HG02870 (cell line): ENCODE measurements around the gene MAP1LC3B2.

Source experiments
- ATAC-seq: cut with Tn5 transposase; IDR thresholded peaks from one replicate; pipeline ENCODE4 v1.9.1; 2021; ENCODE audit warnings: mild to moderate bottlenecking, moderate library complexity; ENCODE audit not compliant: unreplicated experiment

The MAP1LC3B2 gene

GRCh38 chr12:116591855-116592637 lies 32.9 kb downstream of the MAP1LC3B2 start:
- ATAC-seq: no peak

- no peak for ATAC-seq
Measured at GRCh38 chr12:116592731-116593130, 33.5 kb downstream of the MAP1LC3B2 start.

- ATAC-seq: no peak
Measured at GRCh38 chr12:116594325-116595038, 35.3 kb downstream of the MAP1LC3B2 start.

GRCh38 chr12:116595186-116595585 lies 36.0 kb downstream of the MAP1LC3B2 start:
- ATAC-seq: no peak

GRCh38 chr12:116595672-116596071 lies 36.5 kb downstream of the MAP1LC3B2 start:
- ATAC-seq: no peak

- no peak for ATAC-seq
Measured at GRCh38 chr12:116597886-116598285, 38.7 kb downstream of the MAP1LC3B2 start.

- no peak for ATAC-seq
Measured at GRCh38 chr12:116598311-116599284, 39.4 kb downstream of the MAP1LC3B2 start.

GRCh38 chr12:116599285-116600136 lies 40.3 kb downstream of the MAP1LC3B2 start:
- ATAC-seq: no peak

- no peak for ATAC-seq
Measured at GRCh38 chr12:116600959-116601918, 42.1 kb downstream of the MAP1LC3B2 start.

GRCh38 chr12:116601933-116602810 lies 43.0 kb downstream of the MAP1LC3B2 start:
- no peak for ATAC-seq

- ATAC-seq: no peak
Measured at GRCh38 chr12:116603546-116604177, 44.5 kb downstream of the MAP1LC3B2 start.

GRCh38 chr12:116604178-116604895 lies 45.2 kb downstream of the MAP1LC3B2 start:
- ATAC-seq: no peak

- no peak for ATAC-seq
Measured at GRCh38 chr12:116604951-116605641, 45.9 kb downstream of the MAP1LC3B2 start.

GRCh38 chr12:116606397-116606796 lies 47.2 kb downstream of the MAP1LC3B2 start:
- ATAC-seq: no peak

GRCh38 chr12:116607039-116607438 lies 47.9 kb downstream of the MAP1LC3B2 start:
- no peak for ATAC-seq
